GM12878 (cell line): ENCODE measurements around the gene ZNF431. TPM values are rescaled to one million over a fixed set of nuclear protein-coding genes. Genes with fewer than 3 reads are reported as not detected.

Experiments used
- ATAC-seq: fragments of 200-7000 bp; cut with Tn5 transposase; 3 replicates; pipeline ENCODE4 v1.9.1; 2020; ENCODE audit warnings: mild to moderate bottlenecking, moderate library complexity
- BruUV-seq: library from RNA; stranded (reverse); fragments of 400-500 nt; replicated peaks from 2 replicates; lab custom pipeline; 2021; lab: Mats Ljungman, UMichigan
- CTCF ChIA-PET: fragments of 300-600 bp; sonication (Branson Sonifier 250); formaldehyde crosslinking; extraction: SDS; loops from one replicate; lab custom pipeline; 2021; ENCODE audit warnings: inconsistent platforms; lab: Yijun Ruan, JAX
- POLR2A ChIA-PET: fragments of 350-600 bp; formaldehyde crosslinking; extraction: SDS; loops from one replicate; lab custom pipeline; 2021; ENCODE audit warnings: inconsistent platforms; lab: Charles Lee
- RAD21 ChIA-PET: fragments of 300-600 bp; sonication (Branson Sonifier 250); formaldehyde crosslinking; loops from one replicate; lab custom pipeline; 2023; ENCODE audit warnings: antibody characterized with exemption; ENCODE audit not compliant: unreplicated experiment; lab: Charles Lee
- SMC1A ChIA-PET: fragments of 300-600 bp; sonication (Branson Sonifier 250); formaldehyde crosslinking; loops from one replicate; lab custom pipeline; 2023; ENCODE audit not compliant: unreplicated experiment, uncharacterized antibody; lab: Charles Lee
- DNase-seq: peaks from one replicate; pipeline ENCODE4 v3.0.0-alpha.2; 2011; ENCODE audit warnings: low read depth, low spot score
- FAIRE-seq: peaks from 3 replicates; lab custom pipeline; 2011; peaks lifted over from hg19 to GRCh38; lab: Jason Lieb, UNC
- H2AFZ ChIP-seq: 2 replicates; pipeline ENCODE4 v1.6.0; 2011; ENCODE audit warnings: low read depth, low read length, control low read depth; ENCODE audit not compliant: control insufficient read depth
- H3K27ac ChIP-seq: 2 replicates; pipeline ENCODE4 v1.5.1; 2011; ENCODE audit warnings: control low read depth; ENCODE audit not compliant: control insufficient read depth, insufficient read depth
- H3K27me3 ChIP-seq, 2 experiments: replicated peaks in 1 of 2; 2 replicates each; pipeline versions ENCODE4 v1.6.0 to v1.6.1; 2011; ENCODE audit warnings: low read length in 1 of 2; ENCODE audit not compliant: control insufficient read depth in 2 of 2, insufficient read depth in 2 of 2
- H3K36me3 ChIP-seq, 2 experiments: 2 replicates each; pipeline ENCODE4 v1.5.1; 2011; ENCODE audit warnings: low read length in 1 of 2; ENCODE audit not compliant: control insufficient read depth in 2 of 2, insufficient read depth in 2 of 2
- H3K4me1 ChIP-seq: 2 replicates; pipeline ENCODE4 v1.6.1; 2011; ENCODE audit warnings: mild to moderate bottlenecking, low read length, moderate library complexity, mixed read lengths; ENCODE audit not compliant: control insufficient read depth, insufficient read depth
- H3K4me2 ChIP-seq: 2 replicates; pipeline ENCODE4 v1.6.0; 2011; ENCODE audit warnings: control low read depth; ENCODE audit not compliant: control insufficient read depth, insufficient read depth
- H3K4me3 ChIP-seq: fragments of 200-600 bp; sonication (generic); 2 replicates; pipeline ENCODE4 v1.5.1; 2016
- H3K79me2 ChIP-seq: 2 replicates; pipeline ENCODE4 v1.6.0; 2011; ENCODE audit warnings: low read length; ENCODE audit not compliant: control insufficient read depth, insufficient read depth
- H3K9ac ChIP-seq: 2 replicates; pipeline ENCODE4 v1.8.0; 2011; ENCODE audit warnings: low read length, control low read depth, mixed read lengths; ENCODE audit not compliant: control insufficient read depth, insufficient read depth
- H3K9me3 ChIP-seq: replicated peaks from 3 replicates; pipeline ENCODE4 v1.5.1; 2011; ENCODE audit warnings: mild to moderate bottlenecking, low read length; ENCODE audit not compliant: control insufficient read depth, insufficient read depth
- H4K20me1 ChIP-seq: 2 replicates; pipeline ENCODE4 v1.6.0; 2011; ENCODE audit not compliant: control insufficient read depth, insufficient read depth
- BACH1 ChIP-seq: fragments of 450-650 bp; IDR thresholded peaks from 2 replicates; pipeline ENCODE4 v1.6.1; 2017; ENCODE audit warnings: mild to moderate bottlenecking, borderline replicate concordance
- BMI1 ChIP-seq: fragments of 450-650 bp; IDR thresholded peaks from 2 replicates; pipeline ENCODE4 v1.6.1; 2016; ENCODE audit warnings: mild to moderate bottlenecking, moderate library complexity, borderline replicate concordance
- E2F4 ChIP-seq: IDR thresholded peaks from 2 replicates; pipeline ENCODE4 v1.6.1; 2012; ENCODE audit warnings: low read depth, low read length, improper control_type of control experiment
- HDAC2 ChIP-seq: fragments of 200-600 bp; sonication (generic); IDR thresholded peaks from 2 replicates; pipeline ENCODE4 v1.6.1; 2017
- PRDM15 ChIP-seq: fragments of 450-650 bp; formaldehyde crosslinking; IDR thresholded peaks from 2 replicates; pipeline ENCODE4 v1.4.0; 2020; ENCODE audit warnings: mild to moderate bottlenecking, moderate library complexity
- RCOR1 ChIP-seq: conservative IDR thresholded peaks from 2 replicates; pipeline ENCODE4 v1.6.1; 2012; ENCODE audit warnings: low read depth, low read length, improper control_type of control experiment
- SREBF1 ChIP-seq: IDR thresholded peaks from 2 replicates; pipeline ENCODE4 v1.6.1; 2012; ENCODE audit warnings: mild to moderate bottlenecking, low read length
- ZSCAN29 ChIP-seq: fragments of 450-650 bp; IDR thresholded peaks from 2 replicates; pipeline ENCODE4 v1.6.1; 2017; ENCODE audit warnings: mild to moderate bottlenecking, moderate library complexity
- ZZZ3 ChIP-seq: IDR thresholded peaks from 2 replicates; pipeline ENCODE4 v1.6.1; 2011; ENCODE audit warnings: low read depth; ENCODE audit not compliant: control insufficient read depth, insufficient read length
- WGBS: methylation state at CpG from one replicate; pipeline ENCODE4 v1.1.6; 2016; ENCODE audit warnings: low lambda C conversion rate; ENCODE audit not compliant: insufficient replicate concordance, insufficient coverage; ENCODE audit errors: missing lambda C conversion rate; 5-methylcytosine and 5-hydroxymethylcytosine counted together
- in situ Hi-C: fragments of 300-500 bp; cut with MboI; formaldehyde crosslinking; loops from 9 replicates; pipeline ENCODE4 v1.14.3; 2018; ENCODE audit warnings: mixed read lengths
- intact Hi-C: fragments of 100-400 bp; cut with micrococcal nuclease; formaldehyde crosslinking; loops from one replicate; pipeline ENCODE4 v1.14.2; 2022; ENCODE audit not compliant: unreplicated experiment
- polyA plus RNA-seq, 11 experiments: library from polyadenylated mRNA; depleted of rRNA in 4 of 11; unstranded in 6 of 11; stranded (reverse) in 5 of 11; fragments of >200 nt; fragmentation: Nextera tagmentation in 4 of 11; fragmentation: Illumina TruSeq in 1 of 11; extraction: Ambion mirVana in 4 of 11; extraction: Trizol in 1 of 11; gene quantifications; 1 replicate in 1 of 11; 2 replicates in 10 of 11; pipeline versions ENCODE4 v1.2.1 to v1.2.3, GENCODE V29; 2011 to 2016; ENCODE audit warnings: inconsistent platforms in 2 of 11, missing spikeins in 2 of 11, low read depth in 1 of 11
- total RNA-seq, 4 experiments: library from RNA; depleted of rRNA in 3 of 4; stranded (reverse); fragments of >200 nt in 3 of 4; fragmentation: Illumina TruSeq in 1 of 4; extraction: Trizol in 1 of 4; gene quantifications; 2 replicates each; pipeline versions ENCODE4 v1.2.1 to v1.2.3, GENCODE V29; 2013 to 2021

The ZNF431 gene
- total and polyA plus RNA-seq, 10 of the 15 experiments (the other 5 are each of a cell fraction or from before 2014, with no cell fraction given) = 2.5 to 18.7 (median 10.0) TPM

- Histone ChIP-seq H3K27ac (no peak overlapping the region), H3K4me1 (no peaks in the 10 kb centered on the region), H3K27me3 (no peaks in the 10 kb centered on the region)
- POLR2A ChIA-PET = no interaction called here
- BruUV-seq = TSS peak; percentile 38
- no peak for ATAC-seq
- TF ChIP-seq E2F4 = no peak
- TF ChIP-seq SREBF1 = no peak
- TF ChIP-seq, all 136 proteins: peak for 0
- Histone ChIP-seq H4K20me1 (no peaks in the 10 kb centered on the region), H3K4me3 (no peak overlapping the region), H3K4me2 (no peak overlapping the region), H2AFZ (no peak overlapping the region), H3K9me3 (no peaks in the 10 kb centered on the region), H3K9ac (no peak overlapping the region), H3K36me3 (no peaks in the 10 kb centered on the region), H3K79me2 (no peaks in the 10 kb centered on the region)
- in situ Hi-C loops (no loop called here), intact Hi-C loops (no loop called here)
- ChIA-PET RAD21 (no interaction called here), CTCF (no interaction called here), SMC1A (interaction anchor here (1.2 kb wide), 1 partner anchor 10 kb away, joined by 4 read pairs; no protein-coding TSS in a partner anchor)
- no peak for FAIRE-seq
- no peak for DNase-seq
Observed at GRCh38 chr19:21126078-21126477, 15.8 kb upstream of the ZNF431 start.

GRCh38 chr19:21127001-21127400 lies 14.8 kb upstream of the ZNF431 start:
- no peak for TF ChIP-seq ZSCAN29
- no peak for TF ChIP-seq RCOR1
- TF ChIP-seq PRDM15 (CRISPR knock-in tag) = no peak
- no peak for TF ChIP-seq BACH1
- TF ChIP-seq BMI1 = no peak
- TF ChIP-seq HDAC2 = no peak
- no peak for TF ChIP-seq ZZZ3
- ChIA-PET SMC1A (no interaction called here), POLR2A (no interaction called here), CTCF (no interaction called here), RAD21 (no interaction called here)
- BruUV-seq = no TSS peak
- Histone ChIP-seq H3K4me1 (no peaks in the 10 kb centered on the region), H3K36me3 (no peaks in the 10 kb centered on the region), H4K20me1 (no peaks in the 10 kb centered on the region), H2AFZ (no peak overlapping the region), H3K9me3 (no peaks in the 10 kb centered on the region), H3K27ac (no peak overlapping the region), H3K4me3 (no peak overlapping the region), H3K79me2 (no peaks in the 10 kb centered on the region), H3K27me3 (no peaks in the 10 kb centered on the region), H3K4me2 (no peak overlapping the region), H3K9ac (no peak overlapping the region)
- in situ Hi-C loops (no loop called here), intact Hi-C loops (no loop called here)
- no peak for FAIRE-seq
- ATAC-seq = no peak
- DNase-seq = no peak
- WGBS = 18% methylated on average over 2 of the region's 2 CpGs
